Measurements from ENCODE around the gene MKNK1. TPM values are rescaled to one million over a fixed set of nuclear protein-coding genes. Genes with fewer than 3 reads are reported as not detected.

The MKNK1 gene
- total and polyA plus RNA-seq, 3 experiments from 2014 or later = 27.9 to 39.0 (median 32.4) TPM

DNA sequence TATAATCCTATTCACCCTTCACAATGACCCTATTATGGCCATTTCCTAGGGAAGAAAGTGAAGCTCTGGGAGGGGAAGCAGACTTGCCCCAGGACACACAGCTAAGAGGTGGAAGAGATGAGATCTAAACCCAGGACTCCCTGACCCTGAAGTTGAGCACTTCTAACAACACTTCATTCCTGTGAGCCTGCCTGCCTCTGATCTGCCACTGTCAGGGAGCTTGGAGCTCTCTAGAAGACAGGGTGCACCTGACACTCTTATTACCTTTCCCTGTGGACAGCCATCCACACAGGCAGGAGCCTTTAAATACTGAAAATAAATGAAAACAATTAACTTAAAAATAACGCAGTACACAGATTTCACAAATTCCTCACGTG lies 599 bp downstream of the MKNK1 start:
- Histone ChIP-seq H3K4me3 (ENCODE audit: low read length) (peak overlapping the region; percentile 95), H3K27ac (ENCODE audit: low read depth, low read length) (peak overlapping the region; percentile 84), H3K4me1 (ENCODE audit: insufficient read depth, low read length) (peaks cover 43% of the 10 kb centered on the region), H3K36me3 (ENCODE audit: insufficient read depth, low read length) (peaks cover 6% of the 10 kb centered on the region), H3K9me3 (ENCODE audit: low read length) (no peaks in the 10 kb centered on the region), H3K27me3 (ENCODE audit: insufficient read depth, low read length, poor library complexity, severe bottlenecking) (no peaks in the 10 kb centered on the region)
- ChIA-PET CTCF (interaction anchor here (1.0 to 2.5 kb wide), 8 partner anchors 8 to 121 kb away, joined by 3 to 8 read pairs (median 4); partner anchors contain the start of genes ATPAF1 and MOB3C), POLR2A (interaction anchor here (0.5 to 3.3 kb wide), 3 partner anchors 10 to 301 kb away, joined by 3 to 42 read pairs (median 6); partner anchors contain the start of gene MOB3C)
- H3K27ac Mint-ChIP-seq = peak overlapping the region; percentile 86 to 98 (median 93)
- no peaks in the 10 kb centered on the region for H3K27me3 Mint-ChIP-seq
- H3K4me3 Mint-ChIP-seq = peak overlapping the region; percentile 90 to 98 (median 92)
- no peaks in the 10 kb centered on the region for H3K9me3 Mint-ChIP-seq
- H3K4me1 Mint-ChIP-seq = peaks cover 66 to 83% (median 81%) of the 10 kb centered on the region in 3 donors
- H3K36me3 Mint-ChIP-seq = peaks cover 0 to 22% (median 9%) of the 10 kb centered on the region in 3 donors
- DNase-seq = no peak

DNA sequence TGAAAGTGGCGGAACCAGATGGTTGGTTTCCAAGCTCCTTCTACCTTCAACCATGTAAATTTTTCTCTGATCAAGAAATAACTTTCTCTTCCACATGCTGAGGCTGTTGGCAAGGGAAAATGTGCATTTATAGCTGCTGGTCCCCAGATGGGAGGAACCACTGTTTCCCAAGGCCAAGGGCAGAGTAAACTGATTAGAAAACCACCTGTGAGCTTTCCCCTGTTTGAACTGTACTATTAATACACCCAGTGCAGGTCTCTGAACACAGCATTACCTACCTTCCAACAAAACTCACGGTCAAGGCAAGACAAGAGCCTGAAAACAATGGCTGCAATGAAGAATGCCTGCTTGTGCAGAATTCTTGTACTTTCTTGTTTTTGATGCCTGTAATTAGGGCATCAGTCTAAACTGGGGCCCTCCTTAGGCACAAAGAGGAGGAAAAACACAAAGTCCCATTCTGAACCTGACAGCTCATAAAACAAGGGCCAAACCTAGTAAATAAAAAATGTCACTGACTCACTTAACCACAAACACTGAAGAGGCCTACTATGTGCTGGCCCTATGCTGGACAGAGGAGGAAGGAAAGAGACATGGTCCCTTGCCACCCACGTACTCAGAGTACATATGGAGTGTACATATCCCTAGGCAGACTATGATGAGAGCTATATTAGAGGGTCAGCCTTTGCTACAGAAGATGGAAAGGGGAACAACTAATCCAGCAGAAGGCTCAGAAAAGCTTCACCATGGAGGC lies 2.6 kb downstream of the MKNK1 start:
- H3K4me1 ChIP-seq (ENCODE audit: insufficient read depth, low read length) = peaks cover 43% of the 10 kb centered on the region
- no peak overlapping the region for H3K4me3 ChIP-seq (ENCODE audit: low read length)
- no peaks in the 10 kb centered on the region for H3K27me3 ChIP-seq (ENCODE audit: insufficient read depth, low read length, poor library complexity, severe bottlenecking)
- no peaks in the 10 kb centered on the region for H3K36me3 ChIP-seq (ENCODE audit: insufficient read depth, low read length)
- ChIA-PET CTCF (no interaction called here), POLR2A (interaction anchor here (0.6 kb wide), 1 partner anchor 64 kb away, joined by 3 read pairs; no protein-coding TSS in a partner anchor)
- Mint-ChIP-seq H3K9me3 (no peaks in the 10 kb centered on the region), H3K27ac (peak overlapping the region in 7 of 8 donors; percentile 50 to 90 (median 81)), H3K4me3 (peak overlapping the region; percentile 13 to 98 (median 71)), H3K27me3 (no peaks in the 10 kb centered on the region), H3K36me3 (peaks cover 0 to 17% (median 10%) of the 10 kb centered on the region in 3 donors), H3K4me1 (peaks cover 78 to 98% (median 96%) of the 10 kb centered on the region in 3 donors)
- no peak overlapping the region for H3K27ac ChIP-seq (ENCODE audit: low read depth, low read length)
- no peak for DNase-seq
- no peaks in the 10 kb centered on the region for H3K9me3 ChIP-seq (ENCODE audit: low read length)

DNA sequence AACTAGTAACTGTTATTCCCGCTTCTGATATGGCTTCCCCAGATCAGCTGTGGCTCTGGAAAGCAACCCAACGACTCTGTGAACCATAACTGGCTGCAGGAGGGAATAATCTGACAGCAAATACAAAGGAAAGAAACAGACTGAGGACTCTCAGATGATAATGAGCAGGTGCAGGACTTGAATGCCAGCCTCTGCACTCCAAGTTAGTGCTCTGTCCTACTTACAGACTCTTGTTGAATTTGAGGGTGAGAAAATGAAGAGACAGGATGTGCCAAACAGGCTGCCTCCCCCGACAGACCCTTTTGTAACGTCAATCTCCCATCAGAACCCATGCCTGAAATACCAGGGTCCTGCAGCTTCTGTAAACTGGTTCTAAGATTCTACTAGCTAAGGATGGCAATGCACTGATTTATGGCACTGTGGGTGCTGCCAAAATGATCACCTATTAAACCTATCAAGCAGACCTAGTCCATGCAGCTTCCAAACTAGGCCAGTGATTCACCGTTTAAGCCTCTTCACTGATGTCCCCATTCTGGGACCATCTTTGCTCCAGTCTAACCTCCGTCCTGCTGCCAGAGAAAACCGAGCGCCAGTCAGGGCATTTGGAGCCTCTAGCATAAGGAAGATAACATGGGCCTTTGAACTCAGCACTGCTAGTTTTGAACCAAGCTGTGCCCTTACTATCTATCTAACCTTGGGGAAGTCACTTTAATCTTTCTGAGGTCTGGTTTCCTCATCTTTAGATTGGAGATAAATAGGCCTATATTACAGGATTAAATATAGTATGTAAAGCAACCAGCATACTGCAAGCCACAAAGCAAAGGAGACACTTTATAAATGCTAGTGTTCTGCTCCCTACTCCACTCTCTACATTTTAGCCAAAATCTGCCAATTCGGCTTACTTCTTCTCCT lies 4.8 kb downstream of the MKNK1 start:
- Histone ChIP-seq H3K4me3 (ENCODE audit: low read length) (no peak overlapping the region), H3K27ac (ENCODE audit: low read depth, low read length) (no peak overlapping the region), H3K27me3 (ENCODE audit: insufficient read depth, low read length, poor library complexity, severe bottlenecking) (no peaks in the 10 kb centered on the region), H3K36me3 (ENCODE audit: insufficient read depth, low read length) (no peaks in the 10 kb centered on the region), H3K9me3 (ENCODE audit: low read length) (no peaks in the 10 kb centered on the region), H3K4me1 (ENCODE audit: insufficient read depth, low read length) (peaks cover 43% of the 10 kb centered on the region)
- peak overlapping the region; percentile 6 to 97 (median 70) for H3K27ac Mint-ChIP-seq
- peak overlapping the region in 5 of 7 donors; percentile 27 to 72 (median 61) for H3K4me3 Mint-ChIP-seq
- peaks cover 78 to 96% (median 95%) of the 10 kb centered on the region in 3 donors for H3K4me1 Mint-ChIP-seq
- peaks cover 0 to 17% (median 13%) of the 10 kb centered on the region in 3 donors for H3K36me3 Mint-ChIP-seq
- ChIA-PET POLR2A (no interaction called here), CTCF (no interaction called here)
- no peaks in the 10 kb centered on the region for H3K9me3 Mint-ChIP-seq
- no peaks in the 10 kb centered on the region for H3K27me3 Mint-ChIP-seq
- DNase-seq = no peak

DNA sequence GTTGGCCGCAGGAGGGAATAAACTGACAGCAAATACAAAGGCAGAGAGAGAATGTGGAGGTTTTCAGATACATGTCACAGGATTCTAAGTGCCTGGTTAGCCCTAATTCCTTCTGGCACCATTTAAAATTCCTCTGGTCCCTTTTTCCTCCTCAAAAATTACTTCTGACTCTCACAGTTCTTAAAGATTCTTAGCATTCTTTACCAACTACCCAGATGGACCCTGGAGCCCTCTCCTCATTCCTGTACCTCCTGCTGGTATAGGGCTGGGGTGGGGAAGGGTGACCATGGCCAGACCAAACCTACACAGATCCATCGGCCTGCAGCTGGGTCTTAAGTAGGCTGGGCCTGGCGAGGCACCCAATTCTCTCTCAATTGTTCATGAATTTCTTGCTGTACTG lies 7.2 kb downstream of the MKNK1 start:
- POLR2A ChIA-PET = no interaction called here
- H3K36me3 ChIP-seq (ENCODE audit: insufficient read depth, low read length) = peaks cover 8% of the 10 kb centered on the region

GRCh38 chr1:46596036-46596435 lies 8.0 kb downstream of the MKNK1 start:
- H3K27me3 ChIP-seq (ENCODE audit: insufficient read depth, low read length, poor library complexity, severe bottlenecking) = no peaks in the 10 kb centered on the region
- Mint-ChIP-seq H3K4me1 (peaks cover 62 to 73% (median 70%) of the 10 kb centered on the region in 3 donors), H3K9me3 (no peaks in the 10 kb centered on the region), H3K27me3 (no peaks in the 10 kb centered on the region), H3K36me3 (peaks cover 19 to 41% (median 29%) of the 10 kb centered on the region in 3 donors), H3K4me3 (no peak overlapping the region), H3K27ac (peak overlapping the region in 5 of 8 donors; percentile 52 to 89 (median 70))
- POLR2A ChIA-PET = interaction anchor here (1.6 kb wide), 1 partner anchor 63 kb away, joined by 3 read pairs; no protein-coding TSS in a partner anchor
- no peaks in the 10 kb centered on the region for H3K9me3 ChIP-seq (ENCODE audit: low read length)
- H3K4me3 ChIP-seq (ENCODE audit: low read length) = no peak overlapping the region
- CTCF ChIA-PET = interaction anchor here (1.6 kb wide), 1 partner anchor 8 kb away, joined by 4 read pairs; the partner anchor contains the start of gene MKNK1
- peaks cover 35% of the 10 kb centered on the region for H3K4me1 ChIP-seq (ENCODE audit: insufficient read depth, low read length)
- H3K27ac ChIP-seq (ENCODE audit: low read depth, low read length) = no peak overlapping the region
- DNase-seq = no peak
- H3K36me3 ChIP-seq (ENCODE audit: insufficient read depth, low read length) = peaks cover 8% of the 10 kb centered on the region

More for the DNA sequence above, 7.2 kb downstream of the MKNK1 start:
- H3K4me3 ChIP-seq (ENCODE audit: low read length) = no peak overlapping the region
- H3K27me3 Mint-ChIP-seq = no peaks in the 10 kb centered on the region
- H3K4me1 ChIP-seq (ENCODE audit: insufficient read depth, low read length) = peaks cover 35% of the 10 kb centered on the region
- peaks cover 70 to 78% (median 76%) of the 10 kb centered on the region in 3 donors for H3K4me1 Mint-ChIP-seq
- no peaks in the 10 kb centered on the region for H3K27me3 ChIP-seq (ENCODE audit: insufficient read depth, low read length, poor library complexity, severe bottlenecking)
- peak overlapping the region in 7 of 8 donors; percentile 57 to 94 (median 70) for H3K27ac Mint-ChIP-seq
- no peaks in the 10 kb centered on the region for H3K9me3 Mint-ChIP-seq
- no peaks in the 10 kb centered on the region for H3K9me3 ChIP-seq (ENCODE audit: low read length)
- no peak overlapping the region for H3K4me3 Mint-ChIP-seq
- DNase-seq = no peak
- CTCF ChIA-PET = no interaction called here
- H3K27ac ChIP-seq (ENCODE audit: low read depth, low read length) = no peak overlapping the region
- H3K36me3 Mint-ChIP-seq = peaks cover 13 to 33% (median 26%) of the 10 kb centered on the region in 3 donors

GRCh38 chr1:46595127-46595526 lies 8.9 kb downstream of the MKNK1 start:
- Mint-ChIP-seq H3K9me3 (no peaks in the 10 kb centered on the region), H3K27me3 (no peaks in the 10 kb centered on the region), H3K36me3 (peaks cover 24 to 49% (median 30%) of the 10 kb centered on the region in 3 donors), H3K4me1 (peaks cover 61 to 67% (median 64%) of the 10 kb centered on the region in 3 donors), H3K4me3 (peak overlapping the region in 5 of 7 donors; percentile 3 to 53 (median 19)), H3K27ac (peak overlapping the region; percentile 5 to 89 (median 68))
- Histone ChIP-seq H3K9me3 (ENCODE audit: low read length) (no peaks in the 10 kb centered on the region), H3K4me3 (ENCODE audit: low read length) (no peak overlapping the region), H3K27me3 (ENCODE audit: insufficient read depth, low read length, poor library complexity, severe bottlenecking) (no peaks in the 10 kb centered on the region), H3K27ac (ENCODE audit: low read depth, low read length) (no peak overlapping the region), H3K4me1 (ENCODE audit: insufficient read depth, low read length) (peaks cover 30% of the 10 kb centered on the region), H3K36me3 (ENCODE audit: insufficient read depth, low read length) (peaks cover 14% of the 10 kb centered on the region)
- ChIA-PET CTCF (interaction anchor here (1.6 kb wide), 1 partner anchor 9 kb away, joined by 4 read pairs; the partner anchor contains the start of gene MKNK1), POLR2A (interaction anchor here (1.6 kb wide), 1 partner anchor 62 kb away, joined by 3 read pairs; no protein-coding TSS in a partner anchor)
- DNase-seq = no peak

DNA sequence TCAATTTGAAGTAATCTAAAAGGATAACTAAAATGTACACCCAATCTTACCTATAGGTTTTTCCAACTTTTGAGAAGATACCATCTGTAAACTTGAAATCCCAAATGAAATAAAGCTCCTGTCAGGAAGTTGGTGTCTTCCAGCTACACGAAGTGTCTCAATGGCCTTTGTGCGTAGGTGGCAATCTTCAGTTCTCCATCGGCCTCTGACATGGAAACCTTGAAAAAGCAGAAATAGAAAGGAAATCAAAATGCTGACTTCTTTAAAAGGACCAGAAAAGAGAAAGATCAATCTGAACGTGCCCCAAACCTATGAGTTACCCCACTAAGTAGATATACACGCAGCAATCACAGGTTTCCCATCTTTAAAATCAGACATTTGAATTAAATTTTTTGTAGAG lies 10.0 kb downstream of the MKNK1 start:
- CTCF ChIA-PET = no interaction called here
- Histone ChIP-seq H3K27ac (ENCODE audit: low read depth, low read length) (no peak overlapping the region), H3K36me3 (ENCODE audit: insufficient read depth, low read length) (peaks cover 20% of the 10 kb centered on the region), H3K27me3 (ENCODE audit: insufficient read depth, low read length, poor library complexity, severe bottlenecking) (no peaks in the 10 kb centered on the region), H3K4me1 (ENCODE audit: insufficient read depth, low read length) (peaks cover 23% of the 10 kb centered on the region), H3K4me3 (ENCODE audit: low read length) (no peak overlapping the region), H3K9me3 (ENCODE audit: low read length) (no peaks in the 10 kb centered on the region)
- H3K27ac Mint-ChIP-seq = peak overlapping the region in 5 of 8 donors; percentile 24 to 84 (median 60)
- peaks cover 52 to 56% (median 53%) of the 10 kb centered on the region in 3 donors for H3K4me1 Mint-ChIP-seq
- H3K9me3 Mint-ChIP-seq = no peaks in the 10 kb centered on the region
- peaks cover 33 to 60% (median 34%) of the 10 kb centered on the region in 3 donors for H3K36me3 Mint-ChIP-seq
- POLR2A ChIA-PET = no interaction called here
- no peaks in the 10 kb centered on the region for H3K27me3 Mint-ChIP-seq
- no peak for DNase-seq
- H3K4me3 Mint-ChIP-seq = no peak overlapping the region
